Panc1 (cell line): ENCODE data around the gene CDK6. TPM values are rescaled to one million over a fixed set of nuclear protein-coding genes. Genes with fewer than 3 reads are reported as not detected.

Source experiments
- ATAC-seq: fragments of 200-7000 bp; cut with Tn5 transposase; 2 replicates; pipeline ENCODE4 v1.9.1; 2020; ENCODE audit warnings: mild to moderate bottlenecking, moderate library complexity
- BruUV-seq: library from RNA; stranded (reverse); fragments of 400-500 nt; replicated peaks from 2 replicates; lab custom pipeline; 2021; lab: Mats Ljungman, UMichigan
- CTCF ChIA-PET: fragments of 300-600 bp; sonication (Branson Sonifier 250); formaldehyde crosslinking; loops from one replicate; lab custom pipeline; 2022; ENCODE audit warnings: antibody characterized with exemption; lab: Charles Lee
- POLR2A ChIA-PET: fragments of 300-600 bp; sonication (Branson Sonifier 250); formaldehyde crosslinking; loops from one replicate; lab custom pipeline; 2022; ENCODE audit warnings: antibody characterized with exemption; lab: Charles Lee
- DNase-seq: peaks from one replicate; pipeline ENCODE4 v3.0.0-alpha.2; 2010; ENCODE audit warnings: low read depth, low spot score
- H3K27ac ChIP-seq: 2 replicates; pipeline ENCODE4 v1.5.1; 2011; ENCODE audit warnings: mild to moderate bottlenecking, low read length, inconsistent platforms
- H3K27me3 ChIP-seq: fragments of 200-500 bp; sonication (Bioruptor generic); 2 replicates; pipeline ENCODE4 v1.6.0; 2014; ENCODE audit warnings: low read length, inconsistent platforms; ENCODE audit not compliant: control insufficient read depth, insufficient read depth
- H3K36me3 ChIP-seq: fragments of 200-500 bp; sonication (Bioruptor generic); 2 replicates; pipeline ENCODE4 v1.5.1; 2014; ENCODE audit warnings: inconsistent platforms, mild to moderate bottlenecking, low read length, moderate library complexity; ENCODE audit not compliant: control insufficient read depth, insufficient read depth
- H3K4me1 ChIP-seq: 2 replicates; pipeline ENCODE4 v1.5.1; 2011; ENCODE audit warnings: inconsistent platforms, mild to moderate bottlenecking, low read length, moderate library complexity; ENCODE audit not compliant: control insufficient read depth, insufficient read depth
- H3K4me3 ChIP-seq, 2 experiments: 2 replicates each; pipeline ENCODE4 v1.5.1; 2011 to 2012; ENCODE audit warnings: low read depth in 2 of 2, low read length in 2 of 2, mild to moderate bottlenecking in 2 of 2, inconsistent platforms in 1 of 2, moderate library complexity in 1 of 2
- H3K9me3 ChIP-seq: fragments of 200-500 bp; sonication (Bioruptor generic); 2 replicates; pipeline ENCODE4 v1.5.1; 2014; ENCODE audit warnings: low read depth, mild to moderate bottlenecking, inconsistent platforms, low read length, moderate library complexity; ENCODE audit not compliant: control insufficient read depth, insufficient read depth
- POLR2AphosphoS5 ChIP-seq: IDR thresholded peaks from 2 replicates; pipeline ENCODE4 v1.6.1; 2012; ENCODE audit warnings: mild to moderate bottlenecking, low read depth, low read length, moderate library complexity
- SIN3A ChIP-seq: IDR thresholded peaks from 2 replicates; pipeline ENCODE4 v1.6.1; 2012; ENCODE audit warnings: low read depth, mild to moderate bottlenecking, low read length, moderate library complexity, borderline replicate concordance; ENCODE audit not compliant: insufficient read depth
- TCF7L2 ChIP-seq: IDR thresholded peaks from 2 replicates; pipeline ENCODE4 v1.6.1; 2011; ENCODE audit warnings: mild to moderate bottlenecking, low read depth, low read length, inconsistent platforms
- in situ Hi-C: cut with HindIII; loops from 2 replicates; pipeline ENCODE4 v1.10.0; 2016; ENCODE audit warnings: low sequenced_read_pairs, low pct_unique_long_range_greater_than_20kb
- intact Hi-C: fragments of 100-400 bp; cut with micrococcal nuclease; formaldehyde crosslinking; loops from one replicate; pipeline ENCODE4 v1.10.0; 2022; ENCODE audit not compliant: unreplicated experiment
- total RNA-seq: library from RNA; stranded (reverse); gene quantifications from one replicate; pipeline ENCODE4 v1.2.1, GENCODE V29; 2021; ENCODE audit not compliant: unreplicated experiment
- TF ChIP-seq, protein P1 (sequence below), 2 experiments: IDR thresholded peaks; 2 replicates each; pipeline ENCODE4 v1.6.1; 2011 to 2012; ENCODE audit warnings: low read depth in 2 of 2, control low read depth in 1 of 2, low read length in 1 of 2, mild to moderate bottlenecking in 1 of 2, moderate library complexity in 1 of 2; ENCODE audit not compliant: insufficient read depth in 1 of 2
- TF ChIP-seq, protein P2 (sequence below): fragments of 450-650 bp; IDR thresholded peaks from 2 replicates; pipeline ENCODE4 v1.5.1; 2017; ENCODE audit warnings: mild to moderate bottlenecking

CDK6 gene
- total RNA-seq, 1 experiment from 2014 or later = 57.4 TPM

GRCh38 chr7:92678291-92678920 is 158.0 kb downstream of the CDK6 start:
- no peaks in the 10 kb centered on the region; the same call in 1 of the 2 replicates for H3K36me3 ChIP-seq
- H3K27me3 ChIP-seq = no peaks in the 10 kb centered on the region
- no peaks in the 10 kb centered on the region for H3K9me3 ChIP-seq
- H3K4me3 ChIP-seq = no peak overlapping the region
- ATAC-seq = no peak
- BruUV-seq = no TSS peak
- intact Hi-C loops (no loop called here), in situ Hi-C loops (no loop called here)
- POLR2A ChIA-PET = no interaction called here
- H3K27ac ChIP-seq = no peak overlapping the region
- DNase-seq = no peak
- peaks cover 10% of the 10 kb centered on the region for H3K4me1 ChIP-seq
- TF ChIP-seq, protein P1, sequence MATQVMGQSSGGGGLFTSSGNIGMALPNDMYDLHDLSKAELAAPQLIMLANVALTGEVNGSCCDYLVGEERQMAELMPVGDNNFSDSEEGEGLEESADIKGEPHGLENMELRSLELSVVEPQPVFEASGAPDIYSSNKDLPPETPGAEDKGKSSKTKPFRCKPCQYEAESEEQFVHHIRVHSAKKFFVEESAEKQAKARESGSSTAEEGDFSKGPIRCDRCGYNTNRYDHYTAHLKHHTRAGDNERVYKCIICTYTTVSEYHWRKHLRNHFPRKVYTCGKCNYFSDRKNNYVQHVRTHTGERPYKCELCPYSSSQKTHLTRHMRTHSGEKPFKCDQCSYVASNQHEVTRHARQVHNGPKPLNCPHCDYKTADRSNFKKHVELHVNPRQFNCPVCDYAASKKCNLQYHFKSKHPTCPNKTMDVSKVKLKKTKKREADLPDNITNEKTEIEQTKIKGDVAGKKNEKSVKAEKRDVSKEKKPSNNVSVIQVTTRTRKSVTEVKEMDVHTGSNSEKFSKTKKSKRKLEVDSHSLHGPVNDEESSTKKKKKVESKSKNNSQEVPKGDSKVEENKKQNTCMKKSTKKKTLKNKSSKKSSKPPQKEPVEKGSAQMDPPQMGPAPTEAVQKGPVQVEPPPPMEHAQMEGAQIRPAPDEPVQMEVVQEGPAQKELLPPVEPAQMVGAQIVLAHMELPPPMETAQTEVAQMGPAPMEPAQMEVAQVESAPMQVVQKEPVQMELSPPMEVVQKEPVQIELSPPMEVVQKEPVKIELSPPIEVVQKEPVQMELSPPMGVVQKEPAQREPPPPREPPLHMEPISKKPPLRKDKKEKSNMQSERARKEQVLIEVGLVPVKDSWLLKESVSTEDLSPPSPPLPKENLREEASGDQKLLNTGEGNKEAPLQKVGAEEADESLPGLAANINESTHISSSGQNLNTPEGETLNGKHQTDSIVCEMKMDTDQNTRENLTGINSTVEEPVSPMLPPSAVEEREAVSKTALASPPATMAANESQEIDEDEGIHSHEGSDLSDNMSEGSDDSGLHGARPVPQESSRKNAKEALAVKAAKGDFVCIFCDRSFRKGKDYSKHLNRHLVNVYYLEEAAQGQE (IDR thresholded peaks at IDR 0.05; ENCODE audit: insufficient read depth in 1 of 2, low read depth in 2 of 2, low read length in 1 of 2) = no peak
- TF ChIP-seq TCF7L2 (no peak), POLR2AphosphoS5 (no peak)
- TF ChIP-seq, protein P2, sequence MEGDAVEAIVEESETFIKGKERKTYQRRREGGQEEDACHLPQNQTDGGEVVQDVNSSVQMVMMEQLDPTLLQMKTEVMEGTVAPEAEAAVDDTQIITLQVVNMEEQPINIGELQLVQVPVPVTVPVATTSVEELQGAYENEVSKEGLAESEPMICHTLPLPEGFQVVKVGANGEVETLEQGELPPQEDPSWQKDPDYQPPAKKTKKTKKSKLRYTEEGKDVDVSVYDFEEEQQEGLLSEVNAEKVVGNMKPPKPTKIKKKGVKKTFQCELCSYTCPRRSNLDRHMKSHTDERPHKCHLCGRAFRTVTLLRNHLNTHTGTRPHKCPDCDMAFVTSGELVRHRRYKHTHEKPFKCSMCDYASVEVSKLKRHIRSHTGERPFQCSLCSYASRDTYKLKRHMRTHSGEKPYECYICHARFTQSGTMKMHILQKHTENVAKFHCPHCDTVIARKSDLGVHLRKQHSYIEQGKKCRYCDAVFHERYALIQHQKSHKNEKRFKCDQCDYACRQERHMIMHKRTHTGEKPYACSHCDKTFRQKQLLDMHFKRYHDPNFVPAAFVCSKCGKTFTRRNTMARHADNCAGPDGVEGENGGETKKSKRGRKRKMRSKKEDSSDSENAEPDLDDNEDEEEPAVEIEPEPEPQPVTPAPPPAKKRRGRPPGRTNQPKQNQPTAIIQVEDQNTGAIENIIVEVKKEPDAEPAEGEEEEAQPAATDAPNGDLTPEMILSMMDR = no peak
- CTCF ChIA-PET = no interaction called here

DNA sequence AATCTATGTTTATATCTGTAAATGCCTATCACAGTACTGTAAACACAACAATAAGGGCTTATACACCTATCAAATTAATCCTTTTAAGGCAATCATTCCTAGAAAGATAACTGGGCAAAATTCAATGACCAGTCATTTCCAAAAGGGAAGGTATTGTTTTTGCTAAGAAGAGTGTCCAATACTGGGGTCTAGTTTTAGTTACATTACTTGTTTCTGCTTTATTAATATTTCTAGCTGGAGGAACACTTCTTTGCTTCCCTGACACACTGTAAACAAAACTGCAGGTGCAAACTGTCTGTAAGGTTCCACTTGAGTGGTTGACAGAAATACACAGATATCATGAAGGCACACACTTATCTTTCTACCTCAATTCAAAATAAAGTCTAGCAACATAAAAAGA is 162.0 kb downstream of the CDK6 start:
- peaks cover 5% of the 10 kb centered on the region; the same call in 1 of the 2 replicates for H3K4me1 ChIP-seq
- intact Hi-C loops (loop anchor here (5.0 kb wide), 1 partner anchor 47 kb away; no protein-coding TSS in a partner anchor), in situ Hi-C loops (no loop called here)
- H3K27me3 ChIP-seq = no peaks in the 10 kb centered on the region
- CTCF ChIA-PET = no interaction called here
- no TSS peak for BruUV-seq
- POLR2A ChIA-PET = interaction anchor here (0.5 kb wide), 1 partner anchor 15 kb away, joined by 6 read pairs; no protein-coding TSS in a partner anchor
- DNase-seq (no peak), ATAC-seq (no peak)
- H3K9me3 ChIP-seq = no peaks in the 10 kb centered on the region
- H3K36me3 ChIP-seq = no peaks in the 10 kb centered on the region; the same call in 1 of the 2 replicates
- no peak overlapping the region for H3K27ac ChIP-seq
- H3K4me3 ChIP-seq = no peak overlapping the region
- TF ChIP-seq POLR2AphosphoS5 = no peak
- TF ChIP-seq, protein P2 = no peak
- no peak for TF ChIP-seq SIN3A
- TF ChIP-seq, protein P1 (IDR thresholded peaks at IDR 0.05; ENCODE audit: insufficient read depth in 1 of 2, low read depth in 2 of 2, low read length in 1 of 2) = no peak
